Upper lobe of right lung (tissue), 1 donor: ENCODE measurements around the gene NPPB. TPM values are rescaled to one million over a fixed set of nuclear protein-coding genes. Genes with fewer than 3 reads are reported as not detected.

ENCODE experiments used
- ATAC-seq: fragments of 200-7000 bp; cut with Tn5 transposase; one replicate; pipeline ENCODE4 v1.9.1; 2020; ENCODE audit warnings: mild to moderate bottlenecking, moderate library complexity
- DNase-seq: peaks from one replicate; pipeline ENCODE4 v3.0.0-alpha.2; 2020
- H3K27ac ChIP-seq: fragments of 200-600 bp; one replicate; pipeline ENCODE4 v1.8.0; 2022
- H3K27me3 ChIP-seq: fragments of 200-600 bp; one replicate; pipeline ENCODE4 v1.8.0; 2022; ENCODE audit warnings: mild to moderate bottlenecking
- H3K36me3 ChIP-seq: fragments of 200-600 bp; one replicate; pipeline ENCODE4 v1.8.0; 2022
- H3K4me1 ChIP-seq: fragments of 200-600 bp; one replicate; pipeline ENCODE4 v1.8.0; 2022
- H3K4me3 ChIP-seq: fragments of 200-600 bp; one replicate; pipeline ENCODE4 v1.8.0; 2022; ENCODE audit warnings: mild to moderate bottlenecking
- H3K9me3 ChIP-seq: fragments of 200-600 bp; one replicate; pipeline ENCODE4 v1.8.0; 2022
- intact Hi-C: fragments of 100-400 bp; cut with DNase I; formaldehyde crosslinking; loops from one replicate; pipeline ENCODE4 v1.11.0; 2022
- total RNA-seq: library from RNA; stranded (reverse); fragmentation: NEBNext Ultra II Directional; extraction: Animal tissue kit (Norgen Biotek cat#: 25700); gene quantifications from one replicate; pipeline ENCODE4 v1.2.1, GENCODE V29; 2021
- TF ChIP-seq, protein P1 (sequence below): fragments of 200-600 bp; IDR thresholded peaks from one replicate; pipeline ENCODE4 v1.8.0; 2022; ENCODE audit warnings: antibody characterized with exemption
- donor health status: DM: no; HTN: yes; CAD: no; lungs with severe emphysema.

Gene NPPB
- total RNA-seq, 1 donor from 2014 or later: 0.81 TPM

- Histone ChIP-seq H3K27ac (no peak overlapping the region), H3K27me3 (peaks cover 10% of the 10 kb centered on the region), H3K36me3 (no peaks in the 10 kb centered on the region), H3K9me3 (no peaks in the 10 kb centered on the region), H3K4me1 (no peaks in the 10 kb centered on the region), H3K4me3 (no peak overlapping the region)
- TF ChIP-seq, protein P1, sequence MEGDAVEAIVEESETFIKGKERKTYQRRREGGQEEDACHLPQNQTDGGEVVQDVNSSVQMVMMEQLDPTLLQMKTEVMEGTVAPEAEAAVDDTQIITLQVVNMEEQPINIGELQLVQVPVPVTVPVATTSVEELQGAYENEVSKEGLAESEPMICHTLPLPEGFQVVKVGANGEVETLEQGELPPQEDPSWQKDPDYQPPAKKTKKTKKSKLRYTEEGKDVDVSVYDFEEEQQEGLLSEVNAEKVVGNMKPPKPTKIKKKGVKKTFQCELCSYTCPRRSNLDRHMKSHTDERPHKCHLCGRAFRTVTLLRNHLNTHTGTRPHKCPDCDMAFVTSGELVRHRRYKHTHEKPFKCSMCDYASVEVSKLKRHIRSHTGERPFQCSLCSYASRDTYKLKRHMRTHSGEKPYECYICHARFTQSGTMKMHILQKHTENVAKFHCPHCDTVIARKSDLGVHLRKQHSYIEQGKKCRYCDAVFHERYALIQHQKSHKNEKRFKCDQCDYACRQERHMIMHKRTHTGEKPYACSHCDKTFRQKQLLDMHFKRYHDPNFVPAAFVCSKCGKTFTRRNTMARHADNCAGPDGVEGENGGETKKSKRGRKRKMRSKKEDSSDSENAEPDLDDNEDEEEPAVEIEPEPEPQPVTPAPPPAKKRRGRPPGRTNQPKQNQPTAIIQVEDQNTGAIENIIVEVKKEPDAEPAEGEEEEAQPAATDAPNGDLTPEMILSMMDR: no peak
- intact Hi-C loops: no loop called here
- ATAC-seq (no peak), DNase-seq (no peak)
Observed at GRCh38 chr1:11869650-11870207, 11.0 kb upstream of the NPPB start.

DNA sequence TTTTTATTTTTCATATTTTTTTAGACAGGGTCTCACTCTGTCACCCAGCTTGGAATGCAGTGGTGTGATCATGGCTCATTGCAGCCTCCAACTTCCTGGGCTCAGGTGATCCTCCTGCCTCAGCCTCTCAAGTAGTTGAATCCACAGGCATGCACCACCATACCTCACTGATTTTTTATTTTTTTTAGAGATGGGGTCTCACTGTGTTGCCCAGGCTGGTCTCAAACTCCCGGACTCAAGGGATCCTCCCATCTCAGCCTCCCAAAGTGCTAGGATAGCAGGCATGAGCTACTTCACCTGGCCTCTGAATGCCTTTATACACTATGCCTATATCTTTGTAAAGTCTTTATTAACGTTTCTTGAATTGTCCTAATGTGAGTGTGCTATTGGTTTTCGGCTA, 10.4 kb upstream of the NPPB start:
- Histone ChIP-seq H3K27ac (no peak overlapping the region), H3K27me3 (peaks cover 10% of the 10 kb centered on the region), H3K4me1 (no peaks in the 10 kb centered on the region), H3K9me3 (no peaks in the 10 kb centered on the region), H3K36me3 (no peaks in the 10 kb centered on the region), H3K4me3 (no peak overlapping the region)
- TF ChIP-seq, protein P1: no peak
- ATAC-seq: no peak
- intact Hi-C loops: no loop called here
- no peak for DNase-seq

- no peak for DNase-seq
- no peaks in the 10 kb centered on the region for H3K4me1 ChIP-seq
- peaks cover 10% of the 10 kb centered on the region for H3K27me3 ChIP-seq
- no peak overlapping the region for H3K4me3 ChIP-seq
- no peak overlapping the region for H3K27ac ChIP-seq
- H3K36me3 ChIP-seq: no peaks in the 10 kb centered on the region
- intact Hi-C loops: no loop called here
- TF ChIP-seq, protein P1: no peak
- ATAC-seq: no peak
- no peaks in the 10 kb centered on the region for H3K9me3 ChIP-seq
Observed at GRCh38 chr1:11868331-11868980, 9.7 kb upstream of the NPPB start.

GRCh38 chr1:11862890-11863289, 4.1 kb upstream of the NPPB start:
- Histone ChIP-seq H3K9me3 (no peaks in the 10 kb centered on the region), H3K36me3 (no peaks in the 10 kb centered on the region), H3K27ac (no peak overlapping the region), H3K27me3 (peaks cover 35% of the 10 kb centered on the region), H3K4me3 (no peak overlapping the region), H3K4me1 (no peaks in the 10 kb centered on the region)
- intact Hi-C loops: no loop called here
- DNase-seq (no peak), ATAC-seq (no peak)
- TF ChIP-seq, protein P1: no peak

GRCh38 chr1:11860587-11860986, 1.8 kb upstream of the NPPB start:
- intact Hi-C loops: no loop called here
- TF ChIP-seq, protein P1: no peak
- no peak overlapping the region for H3K27ac ChIP-seq
- ATAC-seq (no peak), DNase-seq (no peak)
- H3K9me3 ChIP-seq: no peaks in the 10 kb centered on the region
- H3K36me3 ChIP-seq: no peaks in the 10 kb centered on the region
- H3K4me3 ChIP-seq: no peak overlapping the region
- H3K4me1 ChIP-seq: no peaks in the 10 kb centered on the region
- H3K27me3 ChIP-seq: peaks cover 49% of the 10 kb centered on the region

GRCh38 chr1:11860083-11860482, 1.3 kb upstream of the NPPB start:
- Histone ChIP-seq H3K4me1 (no peaks in the 10 kb centered on the region), H3K27me3 (peaks cover 49% of the 10 kb centered on the region), H3K9me3 (no peaks in the 10 kb centered on the region), H3K27ac (no peak overlapping the region), H3K36me3 (no peaks in the 10 kb centered on the region), H3K4me3 (no peak overlapping the region)
- ATAC-seq (no peak), DNase-seq (no peak)
- intact Hi-C loops: no loop called here
- TF ChIP-seq, protein P1: no peak
